Measurements from ENCODE around the gene STX16.
"Not testable (repeated sequence)": the region's sequence is repeated elsewhere in the genome, so short reads cannot be mapped to it uniquely, and the experiment has no call there.

The STX16 gene

GRCh38 chr20:58637466-58638213 is 13.4 kb upstream of the STX16 start:
- DNase-seq, result no peak

- DNase-seq, result no peak
These were observed 12.5 kb upstream of the STX16 start for GRCh38 chr20:58638467-58639181.

DNA sequence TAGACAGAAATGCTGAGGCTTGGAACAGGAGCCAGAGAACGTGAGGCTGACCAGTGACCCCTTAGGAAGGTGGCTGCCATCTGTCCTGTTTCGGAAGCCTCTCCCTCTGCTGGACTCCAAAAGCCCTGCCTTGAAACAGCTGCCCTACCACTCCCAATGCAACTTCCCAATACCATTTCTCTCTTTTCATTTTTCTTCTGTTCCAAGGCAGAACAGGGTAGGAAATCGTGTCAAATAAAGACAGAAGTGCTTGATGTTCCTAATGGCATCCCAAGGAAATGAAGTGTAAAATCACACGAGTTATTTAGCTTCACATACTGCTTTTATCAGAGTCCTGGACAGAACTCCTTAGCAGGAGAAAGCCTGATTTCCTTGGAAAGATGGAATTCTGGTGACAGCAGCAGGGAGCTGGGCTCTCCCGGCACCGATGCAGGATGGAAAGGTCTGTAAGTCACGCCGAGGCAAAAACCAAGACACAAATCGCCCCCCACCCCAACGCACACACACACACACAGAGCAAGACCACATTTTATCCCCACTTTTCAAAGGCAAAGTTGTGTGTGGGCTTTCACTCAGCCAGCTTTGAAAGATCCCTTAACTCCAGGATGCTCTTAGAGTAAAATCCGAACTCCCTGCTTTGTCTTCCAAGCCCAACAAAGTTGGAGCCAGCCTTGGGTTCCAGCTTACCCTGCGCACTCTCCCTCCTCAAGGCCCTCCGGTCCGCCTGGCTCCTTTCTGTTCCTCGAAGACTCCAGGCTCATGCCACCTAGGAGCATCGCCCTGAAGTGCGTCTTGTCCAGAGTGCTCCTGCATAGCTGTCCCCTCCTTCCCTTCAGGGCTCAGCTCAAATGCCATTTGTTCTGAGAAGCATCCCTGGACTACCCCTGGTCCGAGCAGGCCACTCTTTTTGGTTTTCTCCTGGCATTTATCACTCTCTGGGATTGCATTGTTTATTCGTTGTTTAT is 11.6 kb upstream of the STX16 start:
- no peak for DNase-seq

DNA sequence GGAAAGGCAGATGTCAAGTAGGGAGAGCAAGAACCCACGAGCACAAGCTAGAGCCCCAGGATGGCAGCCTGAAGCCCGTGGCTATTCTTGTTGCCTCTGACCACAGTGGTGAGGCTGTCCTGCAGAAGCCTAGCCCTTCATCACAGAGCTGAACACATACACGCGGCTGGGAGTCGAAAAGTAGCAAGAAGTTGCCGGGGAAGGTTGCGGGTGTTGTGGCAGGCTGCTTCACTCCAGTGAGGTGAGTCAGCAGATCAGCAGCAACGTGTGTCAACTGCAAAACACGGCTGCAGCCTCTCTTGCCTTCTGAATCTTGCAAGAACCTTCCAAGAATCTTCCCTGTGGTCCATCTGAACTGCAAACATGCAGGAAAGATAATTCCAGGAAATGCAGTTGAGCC is 10.6 kb upstream of the STX16 start:
- no peak for DNase-seq

GRCh38 chr20:58642441-58642840 is 8.6 kb upstream of the STX16 start:
- no peak for DNase-seq

GRCh38 chr20:58642896-58643295 is 8.2 kb upstream of the STX16 start:
- DNase-seq, result not testable (repeated sequence)

DNA sequence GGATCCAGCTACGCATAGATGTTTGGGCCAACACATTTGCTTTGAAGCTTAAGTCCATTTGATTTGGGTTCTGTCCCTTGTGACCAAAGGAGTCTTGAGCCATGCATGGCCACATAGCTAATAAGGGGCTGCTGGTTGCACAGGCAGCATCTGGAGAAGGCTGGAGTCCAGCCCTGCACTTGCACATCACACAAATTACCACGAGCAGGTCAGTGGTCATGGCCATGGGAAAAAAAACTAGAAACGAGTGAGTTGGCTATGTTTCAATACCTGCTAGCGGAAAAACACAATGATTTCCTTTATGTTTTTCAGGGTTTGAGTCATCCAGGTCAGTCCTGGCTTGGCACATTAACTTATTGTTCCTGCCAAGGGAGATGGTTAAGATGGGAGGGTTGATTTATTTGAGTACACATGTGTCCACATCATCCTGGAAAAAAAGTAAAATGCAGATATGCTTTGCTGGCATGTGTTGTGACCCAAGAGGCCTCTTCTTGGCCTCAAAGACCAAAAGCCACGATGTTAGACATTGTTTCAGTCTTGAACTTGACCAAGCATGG is 5.6 kb upstream of the STX16 start:
- no peak for DNase-seq

- DNase-seq, result no peak
These were observed 4.8 kb upstream of the STX16 start for GRCh38 chr20:58646257-58646656.

DNA sequence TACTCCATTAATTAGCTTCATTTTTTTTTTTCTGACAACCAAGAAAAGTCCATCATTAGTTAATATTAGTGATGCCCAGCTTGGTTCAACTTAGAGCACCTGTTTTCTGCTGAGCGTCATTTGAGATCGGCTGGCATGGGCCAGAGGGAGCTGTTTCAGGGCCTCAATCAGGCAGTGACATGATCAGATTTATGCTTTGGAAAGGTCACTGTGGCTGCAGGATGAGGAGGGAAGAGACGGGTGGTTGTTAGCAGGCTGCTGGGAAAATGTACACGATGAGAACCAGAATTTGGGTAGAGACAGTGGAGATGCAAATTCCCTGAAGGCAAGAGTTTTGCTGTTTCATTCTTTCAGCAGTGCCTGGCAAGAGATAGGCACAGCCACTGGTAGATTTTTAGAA is 4.4 kb upstream of the STX16 start:
- DNase-seq, result no peak

DNA sequence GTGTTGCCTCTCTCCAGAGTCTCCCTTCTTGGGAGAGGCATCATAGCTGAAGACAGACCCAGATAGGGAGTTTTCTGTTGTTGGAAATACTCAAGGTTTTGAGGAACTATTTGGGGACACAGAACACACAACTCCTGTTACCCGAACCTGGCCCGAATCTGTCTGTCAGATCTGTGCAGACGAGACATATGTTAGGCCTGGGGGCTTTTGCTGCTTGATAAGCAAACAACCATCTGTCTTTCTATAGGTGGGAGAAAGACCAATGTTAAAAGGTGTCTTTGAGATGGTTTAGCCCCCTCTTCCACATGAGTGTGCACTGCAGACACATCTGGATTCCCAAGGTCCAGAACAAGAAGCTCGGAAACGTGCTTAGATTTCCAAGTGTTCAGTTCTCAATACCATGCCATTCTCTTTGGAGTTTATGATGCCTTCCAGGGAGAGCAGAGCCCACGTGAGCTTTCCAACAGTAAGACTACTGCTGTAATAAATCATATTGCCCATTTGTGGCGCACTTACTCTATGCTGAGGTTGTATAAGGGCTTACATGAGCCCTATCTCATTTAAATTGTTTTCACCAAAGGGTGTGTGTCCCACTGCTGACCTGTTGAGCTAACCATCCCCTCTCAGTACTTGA is 3.8 kb upstream of the STX16 start:
- DNase-seq, result no peak

- DNase-seq, result no peak
These were observed 3.1 kb upstream of the STX16 start for GRCh38 chr20:58647796-58648501.

DNA sequence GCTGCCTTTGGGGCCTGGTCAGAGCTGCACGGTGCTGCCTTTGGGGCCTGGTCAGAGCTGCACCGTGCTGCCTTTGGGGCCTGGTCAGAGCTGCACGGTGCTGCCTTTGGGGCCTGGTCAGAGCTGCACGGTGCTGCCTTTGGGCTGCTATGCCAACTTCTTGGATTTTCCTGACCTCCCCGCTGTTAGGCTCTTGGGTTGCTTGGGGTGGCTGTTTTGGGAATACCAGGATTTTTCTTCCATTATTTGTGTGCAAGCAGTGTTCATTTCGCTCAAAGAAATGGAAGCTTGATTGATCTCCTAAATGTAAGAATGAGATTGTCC is 2.6 kb upstream of the STX16 start:
- DNase-seq, result not testable (repeated sequence)

DNA sequence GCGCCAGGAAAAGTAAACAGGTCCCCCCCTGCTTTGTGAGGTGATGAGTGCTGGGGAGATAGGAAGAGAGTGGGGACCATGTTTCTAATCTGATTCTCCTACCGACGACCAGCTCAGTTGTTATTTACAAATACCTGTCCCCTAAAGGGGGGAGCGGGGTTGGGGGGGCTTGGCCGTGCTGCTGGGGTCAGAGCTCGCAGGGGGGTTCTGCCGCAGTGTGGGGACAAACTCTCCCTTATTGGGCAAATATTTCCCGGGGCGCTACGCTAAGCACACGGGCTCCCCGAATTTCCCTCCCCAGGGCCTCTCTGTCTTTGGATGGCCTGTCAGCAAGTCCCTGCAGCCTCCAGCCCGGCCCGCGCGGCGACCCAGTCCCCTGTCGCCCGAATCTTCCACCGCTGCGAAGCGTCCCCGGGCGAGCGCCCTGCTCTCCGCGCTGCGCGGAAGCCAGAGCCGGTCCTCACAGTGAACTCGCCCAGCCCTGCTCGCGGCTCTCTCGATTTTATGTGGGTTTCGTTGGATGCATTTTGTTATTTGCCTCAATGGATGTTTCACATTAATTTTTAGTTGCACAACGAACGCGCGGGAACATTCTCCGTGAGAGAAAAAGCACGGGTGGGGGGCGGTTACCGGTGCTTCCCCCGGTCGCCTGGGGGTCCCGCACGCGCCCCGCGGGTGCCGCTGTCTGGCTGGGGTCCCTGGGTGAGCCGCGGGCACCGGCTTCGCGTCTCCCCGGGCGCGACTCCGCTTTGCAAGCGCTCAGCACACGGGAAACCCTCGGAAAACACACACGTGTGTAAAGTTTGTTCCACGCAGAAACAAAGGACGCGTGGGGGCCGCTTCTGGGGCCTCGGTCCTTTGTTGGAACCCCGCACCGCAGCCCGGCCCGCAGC is 1.5 kb upstream of the STX16 start:
- DNase-seq, result no peak

- no peak for DNase-seq
These were observed 805 bp upstream of the STX16 start for GRCh38 chr20:58650181-58650775.

DNA sequence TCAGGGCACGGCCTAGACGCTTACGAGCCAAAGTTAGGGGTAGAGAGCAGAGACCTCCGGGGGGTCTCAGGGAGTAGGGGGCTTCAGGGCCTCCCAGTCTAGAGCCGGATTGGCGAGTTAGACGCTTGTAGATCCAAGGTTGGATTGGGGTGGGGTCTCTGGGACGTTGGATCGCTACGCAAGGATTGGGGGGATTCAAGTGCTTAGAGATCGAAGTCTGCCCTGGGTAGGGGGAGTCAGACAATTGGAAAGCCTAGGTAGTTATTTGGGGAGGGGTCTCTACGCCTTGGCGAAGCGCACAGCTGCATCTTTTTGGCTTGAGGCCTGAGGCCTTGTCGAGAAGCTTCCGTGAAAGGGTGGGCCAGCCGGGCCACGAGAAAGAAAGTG is 469 bp downstream of the STX16 start:
- DNase-seq, result no peak

GRCh38 chr20:58651946-58652605 is 993 bp downstream of the STX16 start:
- no peak for DNase-seq

DNA sequence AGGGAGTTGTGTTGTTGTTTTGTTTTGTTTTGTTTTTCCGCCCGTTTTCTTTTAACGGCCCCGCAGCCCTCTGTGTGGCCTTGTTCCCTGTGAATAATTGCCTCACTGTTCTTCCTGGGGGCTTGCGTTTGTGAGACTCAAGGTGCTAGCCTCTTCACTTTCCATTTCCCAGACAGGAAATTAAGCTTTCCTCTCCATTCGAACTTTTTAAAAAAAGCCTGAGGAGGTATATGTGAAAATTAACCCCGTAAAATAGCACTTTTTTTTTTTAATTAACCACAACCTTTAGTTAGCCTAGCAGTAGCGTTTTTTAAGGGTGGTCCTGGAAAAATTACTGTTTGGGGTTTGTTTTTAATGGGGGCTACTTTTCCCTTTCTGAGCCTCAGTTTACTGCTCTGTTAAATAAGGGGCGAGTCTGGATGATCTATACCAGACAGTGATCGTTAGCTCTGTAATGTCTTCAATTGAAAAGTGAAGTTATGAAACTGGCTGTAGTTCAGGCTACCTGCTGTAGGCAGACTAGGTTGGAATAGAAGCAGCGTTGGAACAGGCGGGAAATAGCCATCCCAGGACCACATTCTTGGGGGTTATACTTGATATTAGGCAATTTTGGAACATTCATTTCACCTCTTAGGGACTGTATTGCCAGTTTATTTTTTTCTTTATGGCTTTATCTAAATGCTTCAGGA is 1.7 kb downstream of the STX16 start:
- DNase-seq, result no peak

DNA sequence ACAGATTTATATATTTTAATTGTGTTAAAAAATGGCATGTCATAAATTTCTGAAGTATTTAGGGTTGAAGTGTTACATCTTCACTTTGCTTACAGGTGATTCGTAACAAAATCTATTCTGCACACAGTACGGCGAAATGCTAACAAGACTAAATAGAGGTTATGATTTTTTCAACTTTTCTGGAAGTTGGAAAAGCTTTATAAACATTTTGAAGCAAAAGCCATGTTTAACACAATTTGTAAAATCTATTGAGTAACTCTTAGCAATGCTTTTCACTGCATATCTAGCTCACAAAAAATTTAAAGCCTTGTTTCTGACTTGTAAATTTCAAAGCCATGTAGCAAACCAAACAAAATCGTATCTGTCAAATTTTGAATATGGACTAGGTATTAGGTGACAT is 3.3 kb downstream of the STX16 start:
- no peak for DNase-seq

- no peak for DNase-seq
These were observed 4.4 kb downstream of the STX16 start for GRCh38 chr20:58655328-58656107.
